Epithelial cell of umbilical artery (primary cell): ENCODE results near the gene AGAP6. TPM values are rescaled to one million over a fixed set of nuclear protein-coding genes. Genes with fewer than 3 reads are reported as not detected.

Experiments
- total RNA-seq: library from RNA; depleted of rRNA; stranded (reverse); fragments of >200 nt; gene quantifications from 2 replicates; pipeline ENCODE4 v1.2.3, GENCODE V29; 2014

AGAP6 gene
- total RNA-seq, result 2.3 and 2.9 TPM in 2 replicates

GRCh38 chr10:49988376-49988775 is at the start of gene AGAP6:
Gene AGAP6 (plus strand): TSS chr10:49988406. CDS start chr10:49988716, 310 bp downstream.

GRCh38 chr10:49941447-49942338 is 46.5 kb upstream of the AGAP6 start, which contains the start of the genes PARG and TIMM23B:
Gene PARG (minus strand): TSS chr10:49942027. CDS start chr10:49941725, 302 bp downstream.
Gene TIMM23B (plus strand): TSS chr10:49942053. CDS start chr10:49942195, 142 bp downstream.

Other genes starting within 250 kb of the AGAP6 start
- gene OGDHL, start 226.1 kb upstream of the AGAP6 start, total RNA-seq, result 0.91 and 1.6 TPM in 2 replicates
- gene PARG, start 46.4 kb upstream of the AGAP6 start, total RNA-seq, result 28.3 and 30.2 TPM in 2 replicates
- 16.9 and 21.0 TPM in 2 replicates for gene TIMM23B, start 46.4 kb upstream of the AGAP6 start, total RNA-seq
- 27.6 and 38.3 TPM in 2 replicates for gene WASHC2A, start 79.5 kb downstream of the AGAP6 start, total RNA-seq